ENCODE results near the gene SH2D3A.

SH2D3A gene

GRCh38 chr19:6736917-6737283, 30.3 kb downstream of the SH2D3A start:
- peak overlapping the region; percentile 85 for H3K4me2 ChIP-seq (ENCODE audit: low read depth, low read length, poor library complexity, severe bottlenecking)
- no peaks in the 10 kb centered on the region for H3K9me2 ChIP-seq (replicated peaks; ENCODE audit: low read depth, low read length)
- no peaks in the 10 kb centered on the region for H3K9me3 ChIP-seq (ENCODE audit: insufficient read depth, low read depth, low read length)
- H3K79me2 ChIP-seq (ENCODE audit: insufficient read depth, low read length) = peaks cover 11% of the 10 kb centered on the region; the same call in 1 of the 2 replicates
- H2AFZ ChIP-seq (ENCODE audit: low read length) = peak overlapping the region; percentile 81
- no peaks in the 10 kb centered on the region for H3F3A ChIP-seq (ENCODE audit: low read depth)
- H3K4me1 ChIP-seq (ENCODE audit: insufficient read depth, low read length, poor library complexity, severe bottlenecking) = peaks cover 37% of the 10 kb centered on the region
- H4K20me1 ChIP-seq (ENCODE audit: insufficient read depth, low read length, poor library complexity, severe bottlenecking) = peaks cover 7% of the 10 kb centered on the region
- H3K4me3 ChIP-seq (ENCODE audit: low read length, poor library complexity, severe bottlenecking) = peak overlapping the region; percentile 94
- no peaks in the 10 kb centered on the region for H3K27me3 ChIP-seq (ENCODE audit: insufficient read depth, low read length, poor library complexity, severe bottlenecking)
- H3K36me3 ChIP-seq (ENCODE audit: insufficient read depth, low read length) = no peaks in the 10 kb centered on the region
- peak overlapping the region; percentile 88 for H3K9ac ChIP-seq (ENCODE audit: low read depth, low read length, poor library complexity, severe bottlenecking)
- TF ChIP-seq CTCF (conservative IDR thresholded peaks at IDR 0.05; ENCODE audit: low read length) (peak; percentile 33), EZH2phosphoT487 (IDR thresholded peaks at IDR 0.05; ENCODE audit: borderline replicate concordance) (no peak)

- Histone ChIP-seq H3F3A (ENCODE audit: low read depth) (no peaks in the 10 kb centered on the region), H3K27me3 (ENCODE audit: insufficient read depth, low read length, poor library complexity, severe bottlenecking) (no peaks in the 10 kb centered on the region), H3K9me2 (replicated peaks; ENCODE audit: low read depth, low read length) (no peaks in the 10 kb centered on the region), H3K4me1 (ENCODE audit: insufficient read depth, low read length, poor library complexity, severe bottlenecking) (peaks cover 34% of the 10 kb centered on the region), H3K4me3 (ENCODE audit: low read length, poor library complexity, severe bottlenecking) (peak overlapping the region; percentile 94), H3K79me2 (ENCODE audit: insufficient read depth, low read length) (peaks cover 11% of the 10 kb centered on the region; the same call in 1 of the 2 replicates), H4K20me1 (ENCODE audit: insufficient read depth, low read length, poor library complexity, severe bottlenecking) (peaks cover 7% of the 10 kb centered on the region), H3K4me2 (ENCODE audit: low read depth, low read length, poor library complexity, severe bottlenecking) (peak overlapping the region; percentile 85), H3K36me3 (ENCODE audit: insufficient read depth, low read length) (no peaks in the 10 kb centered on the region), H3K9me3 (ENCODE audit: insufficient read depth, low read depth, low read length) (no peaks in the 10 kb centered on the region), H3K9ac (ENCODE audit: low read depth, low read length, poor library complexity, severe bottlenecking) (peak overlapping the region; percentile 88), H2AFZ (ENCODE audit: low read length) (peak overlapping the region; percentile 81)
- TF ChIP-seq EZH2phosphoT487 (IDR thresholded peaks at IDR 0.05; ENCODE audit: borderline replicate concordance) (no peak), CTCF (conservative IDR thresholded peaks at IDR 0.05; ENCODE audit: low read length) (peak; percentile 70)
Measured at GRCh38 chr19:6736169-6736916, 30.9 kb downstream of the SH2D3A start.

- no peaks in the 10 kb centered on the region for H3K27me3 ChIP-seq (ENCODE audit: insufficient read depth, low read length, poor library complexity, severe bottlenecking)
- H3K9me2 ChIP-seq (replicated peaks; ENCODE audit: low read depth, low read length) = no peaks in the 10 kb centered on the region
- no peak for TF ChIP-seq CTCF (conservative IDR thresholded peaks at IDR 0.05; ENCODE audit: low read length)
- TF ChIP-seq EZH2phosphoT487 (IDR thresholded peaks at IDR 0.05; ENCODE audit: borderline replicate concordance) = no peak
- peak overlapping the region; percentile 88 for H3K9ac ChIP-seq (ENCODE audit: low read depth, low read length, poor library complexity, severe bottlenecking)
- peaks cover 27% of the 10 kb centered on the region for H3K4me1 ChIP-seq (ENCODE audit: insufficient read depth, low read length, poor library complexity, severe bottlenecking)
- H4K20me1 ChIP-seq (ENCODE audit: insufficient read depth, low read length, poor library complexity, severe bottlenecking) = peaks cover 7% of the 10 kb centered on the region
- no peaks in the 10 kb centered on the region for H3K9me3 ChIP-seq (ENCODE audit: insufficient read depth, low read depth, low read length)
- H2AFZ ChIP-seq (ENCODE audit: low read length) = no peak overlapping the region
- peaks cover 11% of the 10 kb centered on the region; the same call in 1 of the 2 replicates for H3K79me2 ChIP-seq (ENCODE audit: insufficient read depth, low read length)
- H3F3A ChIP-seq (ENCODE audit: low read depth) = no peaks in the 10 kb centered on the region
- peak overlapping the region; percentile 85 for H3K4me2 ChIP-seq (ENCODE audit: low read depth, low read length, poor library complexity, severe bottlenecking)
- no peaks in the 10 kb centered on the region for H3K36me3 ChIP-seq (ENCODE audit: insufficient read depth, low read length)
- H3K4me3 ChIP-seq (ENCODE audit: low read length, poor library complexity, severe bottlenecking) = peak overlapping the region; percentile 94
Measured at GRCh38 chr19:6735181-6735911, 31.9 kb downstream of the SH2D3A start.
